Measurements from ENCODE around the gene SPATA24. TPM values are rescaled to one million over a fixed set of nuclear protein-coding genes. Genes with fewer than 3 reads are reported as not detected.

SPATA24 gene
- total RNA-seq, 1 experiment from 2014 or later, result 13.0 TPM

- Histone ChIP-seq H3K4ac (ENCODE audit: low read depth, low read length) (no peak overlapping the region), H3K23ac (ENCODE audit: insufficient read length, low read depth, low read length) (no peak overlapping the region), H3K14ac (ENCODE audit: insufficient read depth, low read length) (no peak overlapping the region), H4K20me1 (ENCODE audit: control insufficient read depth, insufficient read depth, insufficient read length) (no peaks in the 10 kb centered on the region), H2BK20ac (ENCODE audit: low read depth, low read length, poor library complexity, severe bottlenecking) (no peak overlapping the region), H3K23me2 (ENCODE audit: insufficient read length, low read depth, low read length, poor library complexity, severe bottlenecking) (no peaks in the 10 kb centered on the region), H3K56ac (ENCODE audit: insufficient read length, low read depth, low read length) (no peak overlapping the region), H3K79me2 (ENCODE audit: insufficient read depth, low read length) (no peaks in the 10 kb centered on the region), H2BK5ac (ENCODE audit: insufficient read length, low read length) (no peak overlapping the region), H3K4me2 (ENCODE audit: insufficient read depth, insufficient read length, low read length) (no peak overlapping the region), H3K27ac (ENCODE audit: insufficient read length, low read depth, low read length) (no peak overlapping the region), H2AK5ac (ENCODE audit: insufficient read length, low read length) (no peak overlapping the region), H2AFZ (ENCODE audit: low read length) (no peak overlapping the region), H2BK120ac (ENCODE audit: low read depth, low read length, poor library complexity, severe bottlenecking) (no peak overlapping the region), H3K18ac (ENCODE audit: insufficient read length, low read depth, low read length) (no peak overlapping the region), H3K4me1 (ENCODE audit: insufficient read depth, low read length) (peaks cover 2% of the 10 kb centered on the region; the same call in 1 of the 2 replicates), H3K9ac (ENCODE audit: extremely low read depth, insufficient read length, low read length) (no peak overlapping the region), H4K8ac (replicated peaks; ENCODE audit: insufficient read length, low read depth, low read length) (no peak overlapping the region), H3T11ph (ENCODE audit: low read length) (no peak overlapping the region), H4K5ac (ENCODE audit: insufficient read length, low read depth, low read length) (no peak overlapping the region), H4K91ac (ENCODE audit: insufficient read length, low read depth, low read length) (no peak overlapping the region), H3K79me1 (ENCODE audit: insufficient read depth, low read depth, low read length, poor library complexity, severe bottlenecking) (no peaks in the 10 kb centered on the region), H3K27me3 (ENCODE audit: insufficient read depth, low read length) (no peaks in the 10 kb centered on the region), H2BK12ac (ENCODE audit: insufficient read length, low read depth, low read length) (no peak overlapping the region), H3K9me3 (ENCODE audit: control insufficient read depth, low read depth, low read length) (no peaks in the 10 kb centered on the region), H2BK15ac (ENCODE audit: low read depth, low read length) (no peak overlapping the region)
- H3K27ac Mint-ChIP-seq, result no peak overlapping the region
- H3K9me3 Mint-ChIP-seq, result no peaks in the 10 kb centered on the region
- peaks cover 0 to 5% (median 3%) of the 10 kb centered on the region in 3 experiments; a peak in 2 of 7 replicates for H3K36me3 Mint-ChIP-seq (ENCODE audit: insufficient read depth in 1 of 3, low read depth in 3 of 3)
- peaks cover 2% of the 10 kb centered on the region; the same call in 1 of the 2 replicates for H3K27me3 Mint-ChIP-seq (ENCODE audit: low read depth)
- no peak for TF ChIP-seq CTCF (conservative IDR thresholded peaks at IDR 0.05)
- H3K4me1 Mint-ChIP-seq, result peaks cover 13% of the 10 kb centered on the region in 2 experiments
- DNase-seq, result no peak
- H3K4me3 Mint-ChIP-seq, result no peak overlapping the region
- no CpG with 5 or more reads among the region's 7 CpGs for WGBS (ENCODE audit: extremely low coverage, insufficient read length, low lambda C conversion rate)
These were observed 4.3 kb upstream of the SPATA24 start for GRCh38 chr5:139408191-139408590.
